H1 (cell line): Measurements from ENCODE around the gene LRRC61. TPM values are rescaled to one million over a fixed set of nuclear protein-coding genes. Genes with fewer than 3 reads are reported as not detected.

ENCODE experiments used
- CTCF ChIA-PET: fragments of 300-600 bp; sonication (Branson Sonifier 250); formaldehyde crosslinking; loops from one replicate; lab custom pipeline; 2021; ENCODE audit not compliant: partially characterized antibody; lab: Charles Lee
- POLR2A ChIA-PET: fragments of 300-600 bp; sonication (Branson Sonifier 250); formaldehyde crosslinking; loops from one replicate; lab custom pipeline; 2021; ENCODE audit warnings: inconsistent platforms; ENCODE audit not compliant: partially characterized antibody; lab: Charles Lee
- DNase-seq, 2 experiments: peaks; one replicate each; pipeline versions ENCODE4 v3.0.0 to v3.0.0-alpha.2; 2010 to 2022; ENCODE audit warnings: low spot score in 2 of 2, low read depth in 1 of 2, mixed read lengths in 1 of 2
- FAIRE-seq: peaks from 2 replicates; lab custom pipeline; 2011; peaks lifted over from hg19 to GRCh38; lab: Jason Lieb, UNC
- H2AFZ ChIP-seq: 2 replicates; pipeline ENCODE4 v1.8.1; 2012; ENCODE audit warnings: low read length, inconsistent platforms
- H2AK5ac ChIP-seq: 2 replicates; pipeline ENCODE4 v1.6.1; 2013; ENCODE audit warnings: low read depth, low read length
- H2BK120ac ChIP-seq: replicated peaks from 2 replicates; pipeline ENCODE3; 2013; ENCODE audit warnings: low read depth, low read length, inconsistent platforms
- H2BK12ac ChIP-seq: 2 replicates; pipeline ENCODE4 v1.6.1; 2013; ENCODE audit warnings: low read depth, low read length
- H2BK15ac ChIP-seq: 2 replicates; pipeline ENCODE4 v1.6.1; 2013; ENCODE audit warnings: low read length
- H2BK20ac ChIP-seq: 2 replicates; pipeline ENCODE4 v1.6.1; 2013; ENCODE audit warnings: low read length
- H2BK5ac ChIP-seq: 2 replicates; pipeline ENCODE4 v1.6.1; 2013; ENCODE audit warnings: low read depth, low read length
- H3K14ac ChIP-seq: 2 replicates; pipeline ENCODE4 v1.6.1; 2013; ENCODE audit warnings: inconsistent platforms; ENCODE audit not compliant: insufficient read length
- H3K18ac ChIP-seq: 2 replicates; pipeline ENCODE4 v1.6.1; 2013; ENCODE audit warnings: low read length; ENCODE audit errors: extremely low read depth
- H3K23ac ChIP-seq: 2 replicates; pipeline ENCODE4 v1.6.1; 2013; ENCODE audit warnings: inconsistent platforms; ENCODE audit not compliant: insufficient read length
- H3K23me2 ChIP-seq: 2 replicates; pipeline ENCODE4 v1.6.1; 2013; ENCODE audit warnings: low read depth, low read length
- H3K27ac ChIP-seq: 2 replicates; pipeline ENCODE4 v1.6.1; 2011; ENCODE audit warnings: low read depth, low read length, inconsistent platforms
- H3K27me3 ChIP-seq, 4 experiments: replicated peaks in 1 of 4; 1 replicate in 1 of 4; 2 replicates in 3 of 4; pipeline versions ENCODE4 v1.6.1 to v1.8.1; 2011 to 2013; ENCODE audit warnings: low read length in 3 of 4, mild to moderate bottlenecking in 3 of 4, inconsistent platforms in 2 of 4, mixed read lengths in 2 of 4, moderate library complexity in 1 of 4; ENCODE audit not compliant: control insufficient read depth in 3 of 4, insufficient read depth in 3 of 4; ENCODE audit errors: extremely low read depth in 1 of 4
- H3K36me3 ChIP-seq, 4 experiments: 2 replicates each; pipeline versions ENCODE4 v1.6.1 to v1.8.1; 2011 to 2013; ENCODE audit warnings: mild to moderate bottlenecking in 4 of 4, low read length in 3 of 4, moderate library complexity in 2 of 4, control low read depth in 1 of 4, inconsistent platforms in 1 of 4; ENCODE audit not compliant: insufficient read depth in 4 of 4, control insufficient read depth in 2 of 4
- H3K4ac ChIP-seq: replicated peaks from 2 replicates; pipeline ENCODE3; 2013; ENCODE audit warnings: low read length, low read depth, mixed read lengths, inconsistent platforms; ENCODE audit not compliant: insufficient read length
- H3K4me1 ChIP-seq, 4 experiments: replicated peaks in 1 of 4; 1 replicate in 1 of 4; 2 replicates in 3 of 4; pipeline versions ENCODE4 v1.6.1 to v1.8.1; 2011 to 2013; ENCODE audit warnings: low read length in 3 of 4, inconsistent platforms in 2 of 4, mixed read lengths in 1 of 4; ENCODE audit not compliant: insufficient read depth in 4 of 4, control insufficient read depth in 3 of 4
- H3K4me2 ChIP-seq, 2 experiments: 2 replicates each; pipeline versions ENCODE4 v1.6.1 to v1.8.1; 2011 to 2013; ENCODE audit warnings: low read depth in 2 of 2, low read length in 2 of 2, control low read depth in 1 of 2, inconsistent platforms in 1 of 2, mild to moderate bottlenecking in 1 of 2; ENCODE audit not compliant: insufficient read depth in 1 of 2
- H3K4me3 ChIP-seq, 4 experiments: fragments of 200-600, 300-600 bp in 1 of 4; sonication (generic), shearing (Covaris generic), sonication (Bioruptor Twin) in 1 of 4; 2 replicates each; pipeline versions ENCODE4 v1.5.1 to v1.8.1; 2011 to 2016; ENCODE audit warnings: low read length in 4 of 4, low read depth in 3 of 4, control low read depth in 2 of 4, inconsistent platforms in 2 of 4, mild to moderate bottlenecking in 2 of 4, mixed read lengths in 1 of 4, moderate library complexity in 1 of 4; ENCODE audit not compliant: insufficient read depth in 2 of 4; ENCODE audit errors: extremely low read depth in 1 of 4
- H3K56ac ChIP-seq: replicated peaks from 2 replicates; pipeline ENCODE3; 2013; ENCODE audit warnings: low read depth, mild to moderate bottlenecking, mixed read lengths, low read length, inconsistent platforms; ENCODE audit not compliant: insufficient read length
- H3K79me1 ChIP-seq: 2 replicates; pipeline ENCODE4 v1.6.1; 2013; ENCODE audit warnings: low read depth, low read length, control low read depth
- H3K79me2 ChIP-seq, 2 experiments: 2 replicates each; pipeline versions ENCODE4 v1.6.1 to v1.8.1; 2012 to 2013; ENCODE audit warnings: low read length in 2 of 2, mild to moderate bottlenecking in 2 of 2, inconsistent platforms in 1 of 2; ENCODE audit not compliant: insufficient read depth in 2 of 2, control insufficient read depth in 1 of 2
- H3K9ac ChIP-seq, 4 experiments: replicated peaks in 1 of 4; 1 replicate in 1 of 4; 2 replicates in 3 of 4; pipeline versions ENCODE4 v1.6.1 to v1.8.1; 2011 to 2013; ENCODE audit warnings: low read depth in 3 of 4, low read length in 3 of 4, control low read depth in 2 of 4, mild to moderate bottlenecking in 2 of 4, moderate library complexity in 2 of 4, inconsistent platforms in 1 of 4; ENCODE audit errors: extremely low read depth in 1 of 4
- H3K9me3 ChIP-seq, 2 experiments: 2 replicates each; pipeline versions ENCODE4 v1.6.1 to v1.8.1; 2012 to 2013; ENCODE audit warnings: mild to moderate bottlenecking in 2 of 2, moderate library complexity in 2 of 2, control low read depth in 1 of 2, inconsistent platforms in 1 of 2, low read depth in 1 of 2, low read length in 1 of 2, mixed read lengths in 1 of 2; ENCODE audit not compliant: insufficient read depth in 2 of 2
- H4K20me1 ChIP-seq, 2 experiments: replicated peaks in 1 of 2; 2 replicates each; pipeline versions ENCODE3 to v1.8.1; 2011 to 2013; ENCODE audit warnings: inconsistent platforms in 2 of 2, low read length in 2 of 2, mild to moderate bottlenecking in 1 of 2; ENCODE audit not compliant: insufficient read depth in 2 of 2, control insufficient read depth in 1 of 2
- H4K5ac ChIP-seq: 2 replicates; pipeline ENCODE4 v1.6.1; 2013; ENCODE audit warnings: low read length, low read depth, mixed read lengths, inconsistent platforms; ENCODE audit not compliant: insufficient read length
- H4K8ac ChIP-seq: 2 replicates; pipeline ENCODE4 v1.8.0; 2013; ENCODE audit warnings: mild to moderate bottlenecking, moderate library complexity, low read length, inconsistent platforms; ENCODE audit not compliant: insufficient read depth; ENCODE audit errors: extremely low read depth
- H4K91ac ChIP-seq: replicated peaks from 2 replicates; pipeline ENCODE3; 2013; ENCODE audit warnings: low read length, mixed read lengths, inconsistent platforms; ENCODE audit not compliant: insufficient read length
- BACH1 ChIP-seq: IDR thresholded peaks from 2 replicates; pipeline ENCODE4 v1.6.1; 2012; ENCODE audit warnings: low read length, improper control_type of control experiment
- HDAC2 ChIP-seq, 2 experiments: fragments of 300-600 bp in 1 of 2; sonication (generic) in 1 of 2; IDR thresholded peaks; 2 replicates each; pipeline ENCODE4 v1.6.1; 2011 to 2012; ENCODE audit warnings: low read depth in 2 of 2, low read length in 2 of 2, mild to moderate bottlenecking in 2 of 2, moderate library complexity in 2 of 2, borderline replicate concordance in 1 of 2, inconsistent platforms in 1 of 2
- HDAC6 ChIP-seq: IDR thresholded peaks from one replicate; pipeline ENCODE4 v1.7.1; 2012; ENCODE audit warnings: low read depth, mild to moderate bottlenecking, inconsistent platforms, low read length, moderate library complexity
- MAFK ChIP-seq: IDR thresholded peaks from 2 replicates; pipeline ENCODE4 v1.6.1; 2012; ENCODE audit warnings: low read depth, mild to moderate bottlenecking, improper control_type of control experiment, low read length
- SIRT6 ChIP-seq: IDR thresholded peaks from one replicate; pipeline ENCODE4 v1.7.1; 2012; ENCODE audit warnings: low read length, inconsistent platforms
- SRF ChIP-seq: IDR thresholded peaks from 2 replicates; pipeline ENCODE4 v1.6.1; 2011; ENCODE audit warnings: mild to moderate bottlenecking, low read depth, low read length, moderate library complexity
- TAF7 ChIP-seq: optimal IDR thresholded peaks from 2 replicates; pipeline ENCODE3; 2011; ENCODE audit warnings: low read depth, mild to moderate bottlenecking, inconsistent platforms, low read length, moderate library complexity, borderline replicate concordance
- TBP ChIP-seq: IDR thresholded peaks from 2 replicates; pipeline ENCODE4 v1.6.1; 2011; ENCODE audit warnings: low read depth, low read length, improper control_type of control experiment
- WGBS, 2 experiments: shearing (Covaris generic) in 1 of 2; methylation state at CpG; one replicate each; pipeline versions ENCODE4 v1.1.6 to v1.1.7; 2013 to 2015; ENCODE audit warnings: low lambda C conversion rate in 2 of 2, mixed read lengths in 2 of 2, inconsistent platforms in 1 of 2, low coverage in 1 of 2, missing lambda C conversion rate in 1 of 2; ENCODE audit not compliant: insufficient replicate concordance in 2 of 2, insufficient coverage in 1 of 2, insufficient read length in 1 of 2; ENCODE audit errors: extremely low coverage in 1 of 2, missing lambda C conversion rate in 1 of 2; 5-methylcytosine and 5-hydroxymethylcytosine counted together
- polyA plus RNA-seq, 7 experiments: library from polyadenylated mRNA; depleted of rRNA in 3 of 7; stranded (reverse) in 5 of 7; unstranded in 2 of 7; fragments of >200 nt in 5 of 7; fragments of 200-250 nt in 2 of 7; gene quantifications; 1 replicate in 5 of 7; 2 replicates in 1 of 7; 4 replicates in 1 of 7; pipeline versions ENCODE4 v1.2.1 to v1.2.3, GENCODE V29; 2011 to 2013; ENCODE audit warnings: missing spikeins in 2 of 7, mixed read lengths in 2 of 7
- total RNA-seq: library from RNA; stranded (reverse); fragmentation: NEBNext Ultra II Directional; extraction: Animal tissue kit (Norgen Biotek cat#: 25700); gene quantifications from 2 replicates; pipeline ENCODE4 v1.2.1, GENCODE V29; 2021

Gene LRRC61
- total and polyA plus RNA-seq, 2 of the 8 experiments (the other 6 are each of a cell fraction or from before 2014, with no cell fraction given), result 0.73 to 44.8 TPM

DNA sequence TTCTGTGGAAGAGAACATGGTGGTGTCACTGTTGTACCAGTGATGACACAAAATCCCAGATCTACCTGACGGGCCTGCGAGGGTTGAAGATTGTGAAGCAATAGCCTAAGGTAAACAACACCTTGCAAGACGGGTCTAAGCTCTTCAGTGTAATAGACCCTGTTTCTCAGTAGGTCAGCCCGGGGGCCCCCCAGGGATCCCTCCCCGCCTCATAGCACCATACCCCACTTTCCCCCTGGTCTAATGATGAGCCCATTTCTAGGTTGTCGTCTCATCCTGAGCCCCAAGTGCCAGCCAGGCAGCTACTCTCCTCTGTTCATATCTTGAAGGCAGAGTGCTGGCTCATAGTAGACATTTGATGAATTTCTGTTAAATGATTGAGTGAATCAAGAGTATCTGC, 2.7 kb downstream of the LRRC61 start:
- Histone ChIP-seq H3K18ac (no peak overlapping the region), H3K27ac (no peak overlapping the region), H3K9ac (no peak overlapping the region), H3K23me2 (0 out of 2 replicates have a peak, but pooled peaks cover 1% of the 10 kb centered on the region), H2BK15ac (no peak overlapping the region), H2BK120ac (no peak overlapping the region), H3K4me1 (peaks cover 14 to 31% (median 26%) of the 10 kb centered on the region in 4 experiments), H3K4me3 (no peak overlapping the region), H2BK20ac (no peak overlapping the region), H4K91ac (no peak overlapping the region), H3K14ac (no peak overlapping the region), H4K20me1 (no peaks in the 10 kb centered on the region), H3K27me3 (peaks cover 0 to 2% (median 0%) of the 10 kb centered on the region in 4 experiments; a peak in 3 of 7 replicates), H3K9me3 (no peaks in the 10 kb centered on the region), H2BK12ac (no peak overlapping the region), H3K36me3 (peaks cover 3 to 12% (median 6%) of the 10 kb centered on the region in 4 experiments; a peak in 6 of 8 replicates), H3K79me1 (peaks cover 2% of the 10 kb centered on the region; the same call in 1 of the 2 replicates), H3K4me2 (no peak overlapping the region), H4K5ac (no peak overlapping the region), H2AK5ac (no peak overlapping the region), H2BK5ac (no peak overlapping the region), H3K56ac (no peak overlapping the region), H3K23ac (no peak overlapping the region), H3K79me2 (peaks cover 0 to 15% of the 10 kb centered on the region in 2 experiments; a peak in 1 of 4 replicates), H3K4ac (no peak overlapping the region), H4K8ac (no peak overlapping the region), H2AFZ (no peak overlapping the region)
- no peak for TF ChIP-seq TAF7
- no peak for TF ChIP-seq MAFK
- TF ChIP-seq HDAC6, result no peak
- no peak for TF ChIP-seq SRF
- TF ChIP-seq BACH1, result no peak
- no peak for TF ChIP-seq TBP
- no peak for TF ChIP-seq SIRT6
- no peak for TF ChIP-seq HDAC2 (IDR thresholded peaks at IDR 0.05; ENCODE audit: borderline replicate concordance in 1 of 2, low read depth in 2 of 2, low read length in 2 of 2)
- 93% methylated on average over 6 of the region's 6 CpGs; no CpG with 5 or more reads in 1 of the 2 experiments for WGBS, 2 experiments
- POLR2A ChIA-PET, result interaction anchor here (1.4 to 2.8 kb wide), 2 partner anchors 10 to 76 kb away, joined by 4 to 12 read pairs; no protein-coding TSS in a partner anchor
- DNase-seq (no peak), FAIRE-seq (no peak)
- CTCF ChIA-PET, result interaction anchor here (0.6 to 1.9 kb wide), 8 partner anchors 9 to 80 kb away, joined by 3 to 8 read pairs (median 3); no protein-coding TSS in a partner anchor
